Activated gamma-delta T cell treated with Interleukin-2 at 50 U/mL for 16 hours (primary cell): ENCODE data around the gene PDCD10.

Source experiments
- DNase-seq: peaks from one replicate; pipeline ENCODE4 v3.0.0-alpha.2; 2020

PDCD10 gene

GRCh38 chr3:167671878-167672427, 62.7 kb downstream of the PDCD10 start:
- no peak for DNase-seq

GRCh38 chr3:167669699-167670098, 65.0 kb downstream of the PDCD10 start:
- no peak for DNase-seq

DNA sequence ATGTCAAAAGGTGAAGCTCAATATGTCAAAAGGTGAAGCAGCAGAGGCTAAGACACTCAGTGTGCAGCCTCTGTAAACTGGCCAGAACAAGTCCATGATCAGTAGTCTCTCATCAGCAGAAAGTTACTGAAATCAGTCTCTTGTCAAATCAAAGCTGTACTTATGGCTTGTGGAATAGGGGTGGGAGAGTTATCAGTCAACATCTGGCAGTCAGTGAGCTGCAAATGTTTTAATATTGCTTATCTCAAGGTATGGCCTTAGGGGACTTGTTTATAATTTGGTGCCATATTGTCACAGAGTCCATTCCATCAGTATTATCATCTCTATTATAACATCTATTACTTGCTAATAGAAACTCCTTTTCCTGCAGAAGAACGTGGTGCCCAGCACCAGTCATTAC, 66.0 kb downstream of the PDCD10 start:
- DNase-seq: no peak

- DNase-seq: no peak
Measured at GRCh38 chr3:167666563-167666962, 68.1 kb downstream of the PDCD10 start.

- no peak for DNase-seq
Measured at GRCh38 chr3:167662919-167663400, 71.7 kb downstream of the PDCD10 start.

DNA sequence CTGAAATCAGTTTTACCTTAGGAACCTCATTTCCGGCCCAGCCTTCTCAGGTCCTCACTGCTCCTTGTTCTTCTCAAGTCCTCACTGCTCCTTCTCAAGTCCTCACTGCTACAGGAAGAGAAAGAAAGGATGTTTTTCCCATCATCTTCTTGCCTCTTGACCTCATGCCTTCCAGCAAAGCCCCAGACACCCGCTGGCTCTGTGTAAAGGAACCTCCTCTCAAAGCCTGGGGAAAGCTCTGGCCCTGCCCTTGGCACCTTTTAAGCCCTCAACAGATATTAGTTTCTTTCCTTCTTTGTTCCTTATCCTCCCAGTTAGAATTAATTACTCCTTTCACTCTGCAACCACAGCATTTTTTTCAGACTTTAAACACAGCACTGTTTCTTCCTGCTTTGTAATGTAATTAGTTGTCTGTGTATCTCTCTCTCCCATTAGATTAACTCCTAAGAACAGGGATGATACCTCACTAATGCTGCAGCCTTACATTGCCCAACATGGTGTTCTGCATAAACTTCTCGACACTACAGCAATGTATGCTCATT, 76.9 kb downstream of the PDCD10 start:
- no peak for DNase-seq

- DNase-seq: no peak
Measured at GRCh38 chr3:167656821-167657220, 77.9 kb downstream of the PDCD10 start.

GRCh38 chr3:167653760-167654159, 80.9 kb downstream of the PDCD10 start, which contains the start of gene WDR49:
WDR49 (minus strand) TSS chr3:167653942; CDS start chr3:167653425, 517 bp downstream.
- DNase-seq: no peak

- no peak for DNase-seq
Measured at GRCh38 chr3:167653155-167653554, 81.5 kb downstream of the PDCD10 start.

- no peak for DNase-seq
Measured at GRCh38 chr3:167651826-167652225, 82.9 kb downstream of the PDCD10 start.

GRCh38 chr3:167650459-167650858, 84.2 kb downstream of the PDCD10 start:
- no peak for DNase-seq

- DNase-seq: no peak
Measured at GRCh38 chr3:167649746-167650145, 84.9 kb downstream of the PDCD10 start.

DNA sequence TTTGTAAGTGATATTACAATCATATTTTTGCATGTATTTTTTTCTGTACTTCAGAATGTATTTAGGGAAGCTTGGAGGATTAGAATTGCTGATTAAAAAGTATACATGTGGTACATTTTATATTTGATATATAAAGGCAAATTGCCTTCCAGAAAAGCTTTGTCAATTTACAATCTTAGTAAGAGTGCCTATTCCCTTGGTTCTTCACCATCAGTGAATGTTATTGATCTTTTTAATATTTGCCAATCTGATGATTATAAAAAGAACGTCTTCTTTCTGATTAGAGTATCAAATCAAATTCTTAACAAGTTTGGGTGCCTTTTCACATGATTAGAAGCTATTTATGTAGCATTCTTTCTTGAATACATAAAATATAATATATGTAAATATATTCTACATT, 90.1 kb downstream of the PDCD10 start:
- no peak for DNase-seq
